ENCODE results near the gene COPB2. TPM values are rescaled to one million over a fixed set of nuclear protein-coding genes. Genes with fewer than 3 reads are reported as not detected.

COPB2 gene
- polyA plus RNA-seq, 2 donors: 23.2 to 50.6 TPM

GRCh38 chr3:139355476-139355875 lies 34.0 kb downstream of the COPB2 start:
- WGBS, 2 donors: 73 to 80% methylated on average over 4 of the region's 4 CpGs
- no peak overlapping the region for H3K27ac ChIP-seq (ENCODE audit: low read depth in 2 of 2, low read length in 1 of 2)
- no peaks in the 10 kb centered on the region for H3K4me1 ChIP-seq (ENCODE audit: control insufficient read depth in 2 of 2, insufficient read depth in 2 of 2, low read length in 1 of 2)
- no peak overlapping the region for H3K4me3 ChIP-seq (ENCODE audit: low read depth in 1 of 2, low read length in 2 of 2)
- H3K36me3 ChIP-seq (ENCODE audit: control insufficient read depth in 2 of 2, insufficient read depth in 2 of 2, low read length in 1 of 2): peaks cover 17% of the 10 kb centered on the region in 2 donors
- no peaks in the 10 kb centered on the region for H3K27me3 ChIP-seq (ENCODE audit: control insufficient read depth in 1 of 2, insufficient read depth in 2 of 2, low read length in 2 of 2)
- H3K9me3 ChIP-seq (ENCODE audit: control insufficient read depth in 2 of 2, insufficient read depth in 1 of 2, low read depth in 1 of 2, low read length in 1 of 2): no peaks in the 10 kb centered on the region

DNA sequence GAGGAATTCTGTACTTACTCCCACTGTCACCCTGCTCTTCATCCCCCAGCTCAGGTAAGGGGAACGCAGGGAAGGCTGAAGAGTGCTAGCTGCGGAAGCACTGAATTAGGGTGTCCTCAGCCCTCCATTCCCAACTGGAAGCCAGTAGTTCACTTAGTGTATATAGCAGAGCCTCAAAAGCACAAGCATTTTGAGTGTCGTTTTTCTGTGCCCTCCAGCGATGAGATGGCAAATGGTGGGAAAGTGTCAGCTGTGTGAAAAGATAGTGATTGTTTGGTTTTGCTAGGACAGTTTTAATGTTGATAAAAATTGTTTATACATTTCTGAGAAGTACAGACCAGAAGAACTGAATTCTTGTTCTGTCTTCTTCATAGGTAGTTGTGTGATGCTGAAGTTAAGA lies 34.8 kb downstream of the COPB2 start:
- H3K9me3 ChIP-seq (ENCODE audit: control insufficient read depth in 2 of 2, insufficient read depth in 1 of 2, low read depth in 1 of 2, low read length in 1 of 2): no peaks in the 10 kb centered on the region
- no peak overlapping the region for H3K4me3 ChIP-seq (ENCODE audit: low read depth in 1 of 2, low read length in 2 of 2)
- peaks cover 17% of the 10 kb centered on the region in 2 donors for H3K36me3 ChIP-seq (ENCODE audit: control insufficient read depth in 2 of 2, insufficient read depth in 2 of 2, low read length in 1 of 2)
- H3K27me3 ChIP-seq (ENCODE audit: control insufficient read depth in 1 of 2, insufficient read depth in 2 of 2, low read length in 2 of 2): no peaks in the 10 kb centered on the region
- no peak overlapping the region for H3K27ac ChIP-seq (ENCODE audit: low read depth in 2 of 2, low read length in 1 of 2)
- 79 to 90% methylated on average over 4 of the region's 4 CpGs for WGBS, 2 donors
- no peaks in the 10 kb centered on the region for H3K4me1 ChIP-seq (ENCODE audit: control insufficient read depth in 2 of 2, insufficient read depth in 2 of 2, low read length in 1 of 2)

DNA sequence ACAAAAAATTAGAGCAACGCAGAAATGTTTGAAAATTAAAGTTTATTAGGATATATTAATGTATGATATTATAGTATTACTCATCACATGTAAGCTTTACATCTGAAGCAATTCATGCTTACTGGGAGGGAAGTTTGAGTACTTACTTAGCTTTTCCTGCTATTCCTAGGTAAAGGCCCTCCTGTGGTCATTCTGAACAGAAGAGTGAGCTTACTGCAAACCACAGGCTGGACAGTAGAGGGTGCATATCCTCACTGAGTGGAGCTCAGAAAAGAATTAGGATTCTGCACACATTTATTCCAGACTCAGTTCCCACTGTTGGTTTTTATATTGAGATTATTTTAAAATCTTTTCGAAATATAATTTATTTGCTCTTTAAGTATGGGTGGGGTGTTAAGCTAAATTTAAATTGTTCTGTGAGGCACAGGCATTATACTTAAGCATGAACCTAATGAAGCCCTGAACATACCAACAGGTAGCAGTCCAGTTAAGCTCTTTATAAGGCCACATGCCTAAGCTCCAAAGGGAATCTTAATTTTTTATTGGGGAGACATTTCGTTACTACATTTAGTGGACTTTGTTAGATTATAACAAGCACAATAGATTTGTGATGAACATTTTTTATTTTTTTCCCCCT lies 35.4 kb downstream of the COPB2 start:
- no peaks in the 10 kb centered on the region for H3K27me3 ChIP-seq (ENCODE audit: control insufficient read depth in 1 of 2, insufficient read depth in 2 of 2, low read length in 2 of 2)
- no peaks in the 10 kb centered on the region for H3K4me1 ChIP-seq (ENCODE audit: control insufficient read depth in 2 of 2, insufficient read depth in 2 of 2, low read length in 1 of 2)
- H3K4me3 ChIP-seq (ENCODE audit: low read depth in 1 of 2, low read length in 2 of 2): no peak overlapping the region
- H3K9me3 ChIP-seq (ENCODE audit: control insufficient read depth in 2 of 2, insufficient read depth in 1 of 2, low read depth in 1 of 2, low read length in 1 of 2): no peaks in the 10 kb centered on the region
- peaks cover 17% of the 10 kb centered on the region in 2 donors for H3K36me3 ChIP-seq (ENCODE audit: control insufficient read depth in 2 of 2, insufficient read depth in 2 of 2, low read length in 1 of 2)
- 76 to 79% methylated on average over 3 of the region's 3 CpGs for WGBS, 2 donors
- no peak overlapping the region for H3K27ac ChIP-seq (ENCODE audit: low read depth in 2 of 2, low read length in 1 of 2)

DNA sequence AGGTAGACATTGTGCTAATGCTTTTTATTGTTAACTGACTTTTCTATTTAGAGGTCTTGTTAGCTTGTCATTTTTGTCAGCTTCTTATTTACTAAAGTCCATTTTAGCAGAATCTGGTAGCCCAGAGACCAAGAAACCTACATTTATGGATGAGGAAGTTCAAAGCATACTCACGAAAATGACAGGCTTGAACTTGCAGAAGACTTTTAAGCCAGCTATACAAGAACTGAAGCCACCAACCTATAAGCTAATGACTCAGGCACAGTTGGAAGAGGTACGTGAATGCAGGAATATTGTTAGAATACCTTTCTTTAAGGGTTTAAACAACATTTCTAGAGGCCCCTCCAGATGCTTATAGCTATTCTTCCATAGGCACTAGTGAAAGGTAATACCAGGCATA lies 42.7 kb downstream of the COPB2 start:
- 57 to 58% methylated on average over 2 of the region's 2 CpGs for WGBS, 2 donors
- H3K27ac ChIP-seq (ENCODE audit: low read depth in 2 of 2, low read length in 1 of 2): peak overlapping the region in 1 of 2 donors; percentile 31
- no peaks in the 10 kb centered on the region for H3K27me3 ChIP-seq (ENCODE audit: control insufficient read depth in 1 of 2, insufficient read depth in 2 of 2, low read length in 2 of 2)
- no peaks in the 10 kb centered on the region for H3K9me3 ChIP-seq (ENCODE audit: control insufficient read depth in 2 of 2, insufficient read depth in 1 of 2, low read depth in 1 of 2, low read length in 1 of 2)
- H3K4me3 ChIP-seq (ENCODE audit: low read depth in 1 of 2, low read length in 2 of 2): no peak overlapping the region
- peaks cover 8 to 12% of the 10 kb centered on the region in 2 donors for H3K36me3 ChIP-seq (ENCODE audit: control insufficient read depth in 2 of 2, insufficient read depth in 2 of 2, low read length in 1 of 2)
- peaks cover 3 to 4% of the 10 kb centered on the region in 2 donors for H3K4me1 ChIP-seq (ENCODE audit: control insufficient read depth in 2 of 2, insufficient read depth in 2 of 2, low read length in 1 of 2)

DNA sequence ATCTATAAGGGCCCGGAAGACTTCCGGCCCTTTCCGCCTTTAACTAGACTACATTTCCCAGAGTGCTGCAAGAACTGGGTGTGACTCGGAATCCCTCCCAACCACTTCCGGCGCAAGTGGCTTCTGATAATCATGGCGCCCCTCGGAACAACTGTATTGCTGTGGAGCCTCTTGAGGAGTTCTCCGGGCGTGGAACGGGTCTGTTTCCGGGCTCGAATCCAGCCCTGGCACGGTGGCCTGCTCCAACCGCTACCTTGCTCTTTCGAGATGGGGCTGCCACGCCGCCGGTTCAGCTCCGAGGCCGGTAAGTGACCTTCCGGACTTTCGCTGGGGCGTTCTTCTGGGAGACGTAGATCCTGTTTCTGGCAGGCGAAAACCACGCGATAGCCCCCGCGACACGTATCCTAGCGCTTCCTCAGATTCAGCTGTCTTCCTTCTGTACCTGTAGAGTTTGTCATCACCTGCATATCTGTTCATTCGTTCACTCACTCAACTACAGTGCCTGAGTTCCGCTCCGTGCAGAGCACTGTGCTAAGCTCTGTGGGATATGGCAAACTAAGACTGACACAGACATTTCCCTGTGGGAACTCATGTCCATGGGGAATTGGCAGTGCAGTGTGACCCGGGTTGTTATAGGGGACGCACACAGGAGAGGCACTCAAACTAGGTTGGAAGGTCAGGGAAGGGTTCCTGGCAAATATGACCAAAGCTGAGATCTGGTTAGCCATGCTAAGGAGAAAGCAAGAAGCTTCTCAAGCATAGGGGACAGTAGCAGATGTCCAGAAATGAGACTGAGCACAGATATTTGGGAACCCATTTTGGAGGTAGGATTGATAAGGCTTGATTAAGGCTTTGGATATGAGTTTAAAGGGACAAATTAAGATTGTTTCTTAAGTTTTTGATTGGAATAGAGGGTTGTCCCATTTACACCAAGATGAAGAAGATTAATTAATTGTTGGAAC lies 45.3 kb downstream of the COPB2 start, which contains the start of gene MRPS22:
Gene MRPS22, plus strand, starts transcription at position 126 of the 962 bp plus-strand sequence. Its CDS starts 7 bp downstream, at position 133.
- peaks cover 3 to 4% of the 10 kb centered on the region in 2 donors for H3K4me1 ChIP-seq (ENCODE audit: control insufficient read depth in 2 of 2, insufficient read depth in 2 of 2, low read length in 1 of 2)
- WGBS, 2 donors: 0 to 1% methylated on average over 37 of the region's 37 CpGs
- H3K9me3 ChIP-seq (ENCODE audit: control insufficient read depth in 2 of 2, insufficient read depth in 1 of 2, low read depth in 1 of 2, low read length in 1 of 2): no peaks in the 10 kb centered on the region
- H3K36me3 ChIP-seq (ENCODE audit: control insufficient read depth in 2 of 2, insufficient read depth in 2 of 2, low read length in 1 of 2): peaks cover 5 to 7% of the 10 kb centered on the region in 2 donors
- peak within 1 kb of the TSS; percentile 96 to 98 for H3K4me3 ChIP-seq (ENCODE audit: low read depth in 1 of 2, low read length in 2 of 2)
- no peaks in the 10 kb centered on the region for H3K27me3 ChIP-seq (ENCODE audit: control insufficient read depth in 1 of 2, insufficient read depth in 2 of 2, low read length in 2 of 2)
- peak within 1 kb of the TSS; percentile 83 to 96 for H3K27ac ChIP-seq (ENCODE audit: low read depth in 2 of 2, low read length in 1 of 2)

- no peaks in the 10 kb centered on the region for H3K27me3 ChIP-seq (ENCODE audit: control insufficient read depth in 1 of 2, insufficient read depth in 2 of 2, low read length in 2 of 2)
- no peaks in the 10 kb centered on the region for H3K9me3 ChIP-seq (ENCODE audit: control insufficient read depth in 2 of 2, insufficient read depth in 1 of 2, low read depth in 1 of 2, low read length in 1 of 2)
- no peak overlapping the region for H3K27ac ChIP-seq (ENCODE audit: low read depth in 2 of 2, low read length in 1 of 2)
- peaks cover 2 to 3% of the 10 kb centered on the region in 2 donors for H3K4me1 ChIP-seq (ENCODE audit: control insufficient read depth in 2 of 2, insufficient read depth in 2 of 2, low read length in 1 of 2)
- peaks cover 0 to 3% of the 10 kb centered on the region in 2 donors for H3K36me3 ChIP-seq (ENCODE audit: control insufficient read depth in 2 of 2, insufficient read depth in 2 of 2, low read length in 1 of 2)
- H3K4me3 ChIP-seq (ENCODE audit: low read depth in 1 of 2, low read length in 2 of 2): no peak overlapping the region
Observed at GRCh38 chr3:139342054-139342453, 47.4 kb downstream of the COPB2 start.

DNA sequence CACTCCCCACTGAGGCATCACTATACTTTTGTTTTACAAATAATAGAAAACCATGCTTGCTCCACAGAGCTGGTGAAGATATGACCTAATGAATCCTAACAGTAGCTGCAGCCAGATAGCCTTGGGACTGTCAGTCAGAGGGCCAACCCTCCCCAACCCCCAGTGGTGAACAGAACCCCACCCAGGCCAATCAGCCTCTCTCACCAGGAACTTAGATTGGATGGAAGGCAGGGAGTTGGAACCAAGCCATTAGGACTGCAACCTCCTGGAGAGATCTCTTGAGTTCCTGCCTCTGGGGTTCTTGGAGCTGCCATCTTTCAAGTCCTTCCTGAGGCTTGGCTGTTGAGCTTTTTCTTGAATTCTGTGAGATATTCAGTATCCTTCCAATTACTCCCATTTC lies 48.7 kb downstream of the COPB2 start:
- Histone ChIP-seq H3K4me1 (ENCODE audit: control insufficient read depth in 2 of 2, insufficient read depth in 2 of 2, low read length in 1 of 2) (peaks cover 0 to 2% of the 10 kb centered on the region in 2 donors), H3K36me3 (ENCODE audit: control insufficient read depth in 2 of 2, insufficient read depth in 2 of 2, low read length in 1 of 2) (no peaks in the 10 kb centered on the region), H3K9me3 (ENCODE audit: control insufficient read depth in 2 of 2, insufficient read depth in 1 of 2, low read depth in 1 of 2, low read length in 1 of 2) (no peaks in the 10 kb centered on the region), H3K27me3 (ENCODE audit: control insufficient read depth in 1 of 2, insufficient read depth in 2 of 2, low read length in 2 of 2) (no peaks in the 10 kb centered on the region), H3K27ac (ENCODE audit: low read depth in 2 of 2, low read length in 1 of 2) (no peak overlapping the region), H3K4me3 (ENCODE audit: low read depth in 1 of 2, low read length in 2 of 2) (no peak overlapping the region)

DNA sequence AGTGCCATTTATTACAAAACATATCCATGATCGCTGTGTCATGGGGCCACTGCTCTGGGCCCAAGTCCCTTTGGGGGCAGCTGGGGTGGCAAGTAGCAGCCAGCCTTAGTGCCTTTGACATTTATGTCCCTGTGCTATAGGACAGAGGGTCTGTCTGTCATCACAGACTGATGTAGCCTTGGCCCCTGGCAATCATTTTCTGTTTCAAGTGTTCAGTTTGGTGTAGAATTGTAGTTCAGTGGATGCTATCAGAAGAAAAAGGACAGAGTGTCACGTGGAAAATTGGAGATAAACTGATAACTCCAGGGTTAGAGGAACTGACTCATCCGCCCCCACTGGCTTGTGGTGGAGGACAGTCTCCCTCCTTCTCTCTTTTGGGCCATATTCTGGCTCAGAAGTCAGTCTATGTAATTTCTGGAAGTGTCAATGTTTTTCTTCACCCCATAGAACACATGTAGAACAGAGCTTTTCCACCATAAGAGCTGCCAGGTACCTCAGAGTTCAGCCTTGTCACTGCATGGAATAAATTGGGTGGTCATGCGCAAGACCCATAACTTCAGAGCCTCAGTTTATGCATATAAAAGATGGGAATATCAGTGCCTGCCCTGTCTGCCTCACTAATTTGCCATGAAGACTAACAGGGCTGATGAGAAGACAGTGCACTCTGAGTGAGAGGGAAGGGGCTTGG lies 50.1 kb downstream of the COPB2 start:
- H3K27me3 ChIP-seq (ENCODE audit: control insufficient read depth in 1 of 2, insufficient read depth in 2 of 2, low read length in 2 of 2): no peaks in the 10 kb centered on the region
- no peak overlapping the region for H3K4me3 ChIP-seq (ENCODE audit: low read depth in 1 of 2, low read length in 2 of 2)
- 66 to 72% methylated on average over 4 of the region's 4 CpGs for WGBS, 2 donors
- no peaks in the 10 kb centered on the region for H3K36me3 ChIP-seq (ENCODE audit: control insufficient read depth in 2 of 2, insufficient read depth in 2 of 2, low read length in 1 of 2)
- no peaks in the 10 kb centered on the region for H3K9me3 ChIP-seq (ENCODE audit: control insufficient read depth in 2 of 2, insufficient read depth in 1 of 2, low read depth in 1 of 2, low read length in 1 of 2)
- peaks cover 0 to 2% of the 10 kb centered on the region in 2 donors for H3K4me1 ChIP-seq (ENCODE audit: control insufficient read depth in 2 of 2, insufficient read depth in 2 of 2, low read length in 1 of 2)
- no peak overlapping the region for H3K27ac ChIP-seq (ENCODE audit: low read depth in 2 of 2, low read length in 1 of 2)

DNA sequence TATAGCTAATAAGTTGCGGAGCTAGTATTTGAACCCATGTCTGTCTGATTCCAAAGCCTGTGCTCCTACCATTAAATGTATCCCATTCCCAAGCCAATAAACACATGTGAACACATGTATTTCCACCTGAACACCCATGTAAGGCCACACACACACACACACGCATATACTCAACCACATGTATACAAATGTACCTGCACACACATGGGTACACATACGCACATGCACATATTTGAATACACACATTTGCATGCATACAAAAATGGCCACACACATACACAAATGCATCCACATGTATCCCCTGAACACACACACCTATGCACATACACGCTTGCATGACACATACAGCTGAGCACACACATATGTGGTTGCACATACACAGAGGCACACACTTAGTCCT lies 51.0 kb downstream of the COPB2 start:
- no peaks in the 10 kb centered on the region for H3K9me3 ChIP-seq (ENCODE audit: control insufficient read depth in 2 of 2, insufficient read depth in 1 of 2, low read depth in 1 of 2, low read length in 1 of 2)
- no peak overlapping the region for H3K4me3 ChIP-seq (ENCODE audit: low read depth in 1 of 2, low read length in 2 of 2)

More for the DNA sequence above, 51.0 kb downstream of the COPB2 start:
- Histone ChIP-seq H3K4me1 (ENCODE audit: control insufficient read depth in 2 of 2, insufficient read depth in 2 of 2, low read length in 1 of 2) (peaks cover 0 to under 1% of the 10 kb centered on the region in 2 donors), H3K36me3 (ENCODE audit: control insufficient read depth in 2 of 2, insufficient read depth in 2 of 2, low read length in 1 of 2) (no peaks in the 10 kb centered on the region), H3K27me3 (ENCODE audit: control insufficient read depth in 1 of 2, insufficient read depth in 2 of 2, low read length in 2 of 2) (no peaks in the 10 kb centered on the region), H3K27ac (ENCODE audit: low read depth in 2 of 2, low read length in 1 of 2) (no peak overlapping the region)
- WGBS, 2 donors: 88 to 91% methylated on average over 4 of the region's 4 CpGs

Measured in esophagus (tissue), 2 donors.